ENCODE measurements around the gene SH3GL1.
A peak's percentile ranks its signal among the peaks of the same experiment; 100 is the strongest.

SH3GL1 gene

DNA sequence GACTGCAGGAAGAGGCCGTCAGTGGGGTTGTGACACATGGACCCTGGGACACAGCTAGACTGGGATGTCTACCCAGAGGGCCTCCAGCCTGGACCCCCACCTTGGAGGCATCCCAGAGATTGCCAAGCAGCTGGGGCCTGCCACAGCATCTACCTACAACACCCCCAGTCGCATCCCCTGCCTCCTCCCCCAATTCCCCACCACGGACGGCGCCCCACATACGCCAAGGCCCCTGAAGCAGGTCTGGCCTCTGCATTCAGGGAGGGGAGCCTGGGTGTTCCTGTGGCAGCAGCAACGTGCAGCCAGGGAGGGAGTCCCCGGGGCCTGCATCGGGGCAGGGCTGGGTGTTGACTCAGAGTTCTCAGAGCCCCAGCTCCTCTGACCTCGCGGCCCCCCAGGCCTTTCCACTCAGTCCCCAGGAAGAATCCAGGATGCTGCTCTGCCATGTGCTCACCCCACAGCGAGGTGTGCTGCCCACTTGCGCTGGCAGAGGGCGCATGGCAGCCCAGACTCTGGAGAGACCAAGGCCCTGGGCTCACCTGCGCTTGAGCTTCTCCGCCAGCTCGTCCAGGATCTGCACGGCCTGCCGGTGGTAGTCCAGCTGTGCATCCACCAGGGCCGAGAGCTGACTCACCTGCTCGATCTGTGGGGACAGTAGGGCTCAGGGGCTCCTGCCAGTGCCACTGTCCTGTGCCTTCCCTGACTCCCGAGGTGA lies 37.4 kb downstream of the SH3GL1 start:
- Histone ChIP-seq H3K9me3 (replicated peaks; ENCODE audit: insufficient read depth, low read length) (no peaks in the 10 kb centered on the region), H3K4me2 (ENCODE audit: low read depth, low read length) (no peak overlapping the region), H2AFZ (ENCODE audit: low read length) (no peak overlapping the region), H3K79me2 (ENCODE audit: low read length) (peaks cover 9% of the 10 kb centered on the region), H3K4me3 (ENCODE audit: low read length) (no peak overlapping the region), H3K9ac (ENCODE audit: low read length) (no peak overlapping the region), H3K4me1 (ENCODE audit: low read length) (no peaks in the 10 kb centered on the region), H3K27ac (ENCODE audit: low read length) (no peak overlapping the region), H4K20me1 (ENCODE audit: insufficient read depth, low read length) (no peaks in the 10 kb centered on the region), H3K36me3 (replicated peaks; ENCODE audit: insufficient read depth, low read length) (0 out of 2 replicates have a peak, but pooled peaks cover 4% of the 10 kb centered on the region), H3K27me3 (replicated peaks; ENCODE audit: insufficient read depth, low read length) (no peaks in the 10 kb centered on the region), H3F3A (ENCODE audit: insufficient read depth, low read length) (no peaks in the 10 kb centered on the region; the same call in 1 of the 2 replicates), H3K9me2 (replicated peaks; ENCODE audit: insufficient read depth, low read length) (no peaks in the 10 kb centered on the region)
- no peak for DNase-seq
- TF ChIP-seq, protein P1, sequence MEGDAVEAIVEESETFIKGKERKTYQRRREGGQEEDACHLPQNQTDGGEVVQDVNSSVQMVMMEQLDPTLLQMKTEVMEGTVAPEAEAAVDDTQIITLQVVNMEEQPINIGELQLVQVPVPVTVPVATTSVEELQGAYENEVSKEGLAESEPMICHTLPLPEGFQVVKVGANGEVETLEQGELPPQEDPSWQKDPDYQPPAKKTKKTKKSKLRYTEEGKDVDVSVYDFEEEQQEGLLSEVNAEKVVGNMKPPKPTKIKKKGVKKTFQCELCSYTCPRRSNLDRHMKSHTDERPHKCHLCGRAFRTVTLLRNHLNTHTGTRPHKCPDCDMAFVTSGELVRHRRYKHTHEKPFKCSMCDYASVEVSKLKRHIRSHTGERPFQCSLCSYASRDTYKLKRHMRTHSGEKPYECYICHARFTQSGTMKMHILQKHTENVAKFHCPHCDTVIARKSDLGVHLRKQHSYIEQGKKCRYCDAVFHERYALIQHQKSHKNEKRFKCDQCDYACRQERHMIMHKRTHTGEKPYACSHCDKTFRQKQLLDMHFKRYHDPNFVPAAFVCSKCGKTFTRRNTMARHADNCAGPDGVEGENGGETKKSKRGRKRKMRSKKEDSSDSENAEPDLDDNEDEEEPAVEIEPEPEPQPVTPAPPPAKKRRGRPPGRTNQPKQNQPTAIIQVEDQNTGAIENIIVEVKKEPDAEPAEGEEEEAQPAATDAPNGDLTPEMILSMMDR (IDR thresholded peaks at IDR 0.05; ENCODE audit: low read length), result 0 out of 2 replicates have a peak, but pooled peaks have one; percentile 8
- TF ChIP-seq EZH2phosphoT487 (IDR thresholded peaks at IDR 0.05; ENCODE audit: low read length), result no peak
- no peak for TF ChIP-seq EZH2 (optimal IDR thresholded peaks at IDR 0.05; ENCODE audit: low read depth, low read length)

DNA sequence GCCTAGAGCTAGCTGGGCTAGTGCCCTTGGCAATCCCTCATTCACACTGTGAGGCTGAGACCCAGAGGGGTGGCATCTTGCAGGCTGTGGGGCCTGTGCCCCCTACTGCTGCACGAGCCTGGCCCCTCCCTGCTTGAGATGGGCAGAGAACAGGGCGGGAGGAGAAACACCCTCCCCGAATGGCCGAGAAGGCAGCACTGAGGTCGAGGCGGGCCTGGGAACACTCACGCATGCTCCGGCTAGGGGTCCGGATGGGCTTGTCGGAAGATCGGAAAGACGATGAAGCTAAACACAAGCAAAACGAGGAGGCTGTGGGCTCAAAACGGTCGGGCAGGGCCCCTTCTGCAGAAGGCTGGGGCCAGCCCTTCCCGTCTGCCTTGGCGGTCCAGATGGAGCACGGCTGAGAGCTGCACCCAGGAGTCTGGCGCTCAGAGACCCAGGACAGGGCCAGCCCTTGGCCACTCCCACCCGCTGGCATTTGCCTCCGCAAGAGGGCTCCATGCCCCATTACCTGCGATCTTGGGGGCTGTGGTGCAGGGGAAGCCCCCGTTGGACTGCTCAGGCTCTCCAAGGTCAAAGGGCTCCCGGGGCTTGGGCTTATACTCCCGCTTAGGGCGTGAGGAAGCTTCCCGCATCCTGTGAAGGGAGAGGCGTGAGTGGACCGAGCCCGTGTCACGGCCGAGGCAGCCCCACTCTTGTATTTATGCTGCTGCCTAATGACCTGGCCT lies 38.1 kb downstream of the SH3GL1 start:
- H3K9me3 ChIP-seq (replicated peaks; ENCODE audit: insufficient read depth, low read length), result no peaks in the 10 kb centered on the region
- no peak for DNase-seq
- TF ChIP-seq, protein P1 (IDR thresholded peaks at IDR 0.05; ENCODE audit: low read length), result no peak
- TF ChIP-seq EZH2 (optimal IDR thresholded peaks at IDR 0.05; ENCODE audit: low read depth, low read length) (no peak), EZH2phosphoT487 (IDR thresholded peaks at IDR 0.05; ENCODE audit: low read length) (no peak)
- 0 out of 2 replicates have a peak, but pooled peaks cover 4% of the 10 kb centered on the region for H3K36me3 ChIP-seq (replicated peaks; ENCODE audit: insufficient read depth, low read length)
- no peaks in the 10 kb centered on the region for H3K27me3 ChIP-seq (replicated peaks; ENCODE audit: insufficient read depth, low read length)
- no peak overlapping the region for H3K9ac ChIP-seq (ENCODE audit: low read length)
- no peak overlapping the region for H2AFZ ChIP-seq (ENCODE audit: low read length)
- H3K4me3 ChIP-seq (ENCODE audit: low read length), result no peak overlapping the region
- no peaks in the 10 kb centered on the region; the same call in 1 of the 2 replicates for H3F3A ChIP-seq (ENCODE audit: insufficient read depth, low read length)
- no peak overlapping the region for H3K27ac ChIP-seq (ENCODE audit: low read length)
- no peaks in the 10 kb centered on the region for H3K9me2 ChIP-seq (replicated peaks; ENCODE audit: insufficient read depth, low read length)
- H3K4me1 ChIP-seq (ENCODE audit: low read length), result no peaks in the 10 kb centered on the region
- H3K79me2 ChIP-seq (ENCODE audit: low read length), result peaks cover 2% of the 10 kb centered on the region
- no peaks in the 10 kb centered on the region for H4K20me1 ChIP-seq (ENCODE audit: insufficient read depth, low read length)
- no peak overlapping the region for H3K4me2 ChIP-seq (ENCODE audit: low read depth, low read length)

DNA sequence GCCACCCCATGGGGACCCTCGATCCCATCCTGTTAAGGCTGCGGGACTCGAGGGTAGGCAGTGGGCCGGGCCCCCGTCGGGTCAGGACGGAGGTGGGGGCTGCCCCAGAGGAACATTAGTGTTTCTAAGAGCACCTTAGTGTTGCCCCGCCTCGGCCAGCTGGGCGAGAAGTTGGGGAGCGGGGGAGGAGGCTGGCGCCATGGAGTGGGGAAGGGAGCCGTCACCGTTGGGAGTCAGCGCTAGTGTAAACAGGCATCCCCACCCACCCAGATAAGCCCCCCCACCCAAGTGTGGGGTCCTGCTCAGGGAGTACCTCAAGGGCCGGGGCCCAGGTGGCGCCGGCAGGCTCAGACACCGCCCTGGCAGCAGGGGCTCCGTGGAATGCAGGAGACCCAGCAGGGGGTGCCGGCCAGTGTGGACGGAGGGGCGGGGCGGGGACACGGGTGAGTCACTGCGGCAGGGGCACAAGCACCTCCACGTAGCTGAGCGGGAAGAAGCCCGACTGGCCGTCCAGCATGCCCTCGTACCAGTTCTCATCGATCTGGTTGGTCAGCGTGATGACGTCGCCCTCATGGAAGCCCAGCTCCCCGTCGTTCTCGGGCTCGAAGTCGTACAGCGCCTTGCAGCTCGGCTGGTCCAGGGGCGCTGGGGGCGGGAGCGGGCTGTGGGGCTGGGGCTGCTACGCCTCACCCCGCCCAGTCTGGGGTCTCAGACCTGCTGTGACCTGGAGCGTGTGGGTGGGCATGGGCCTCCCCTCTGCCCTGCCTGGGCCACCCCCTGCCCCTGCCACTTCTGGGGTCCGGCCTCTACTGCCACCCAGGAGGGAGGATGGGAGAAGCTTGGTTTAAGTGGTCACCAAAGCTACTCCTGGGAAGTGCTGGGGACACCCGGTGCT lies 38.9 kb downstream of the SH3GL1 start:
- Histone ChIP-seq H3F3A (ENCODE audit: insufficient read depth, low read length) (no peaks in the 10 kb centered on the region; the same call in 1 of the 2 replicates), H3K27me3 (replicated peaks; ENCODE audit: insufficient read depth, low read length) (no peaks in the 10 kb centered on the region), H4K20me1 (ENCODE audit: insufficient read depth, low read length) (no peaks in the 10 kb centered on the region), H3K4me3 (ENCODE audit: low read length) (no peak overlapping the region), H3K36me3 (replicated peaks; ENCODE audit: insufficient read depth, low read length) (0 out of 2 replicates have a peak, but pooled peaks cover 4% of the 10 kb centered on the region), H2AFZ (ENCODE audit: low read length) (no peak overlapping the region), H3K9ac (ENCODE audit: low read length) (no peak overlapping the region), H3K4me1 (ENCODE audit: low read length) (no peaks in the 10 kb centered on the region), H3K9me2 (replicated peaks; ENCODE audit: insufficient read depth, low read length) (no peaks in the 10 kb centered on the region), H3K4me2 (ENCODE audit: low read depth, low read length) (no peak overlapping the region), H3K9me3 (replicated peaks; ENCODE audit: insufficient read depth, low read length) (no peaks in the 10 kb centered on the region), H3K27ac (ENCODE audit: low read length) (no peak overlapping the region), H3K79me2 (ENCODE audit: low read length) (no peaks in the 10 kb centered on the region)
- DNase-seq, result no peak
- TF ChIP-seq EZH2phosphoT487 (IDR thresholded peaks at IDR 0.05; ENCODE audit: low read length) (no peak), EZH2 (optimal IDR thresholded peaks at IDR 0.05; ENCODE audit: low read depth, low read length) (no peak)
- TF ChIP-seq, protein P1 (IDR thresholded peaks at IDR 0.05; ENCODE audit: low read length), result no peak
